ENCODE data around the gene BAHCC1. TPM values are rescaled to one million over a fixed set of nuclear protein-coding genes. Genes with fewer than 3 reads are reported as not detected.

BAHCC1 gene
- total and polyA plus RNA-seq, 2 donors from 2014 or later, result 2.6 to 20.5 TPM

- peak in 4 of 5 donors; percentile 35 to 84 (median 60) for DNase-seq
- intact Hi-C loops (cut with DNase I), result no loop called here
- Histone ChIP-seq H3K9ac (ENCODE audit: low read length in 3 of 3) (peak overlapping the region in 2 of 3 donors; percentile 39 to 86), H3K36me3 (ENCODE audit: control insufficient read depth in 2 of 3, insufficient read depth in 3 of 3, low read length in 3 of 3) (no peaks in the 10 kb centered on the region), H3K4me3 (ENCODE audit: low read length in 3 of 3) (no peak overlapping the region), H3K27me3 (ENCODE audit: control insufficient read depth, insufficient read depth, low read length) (no peaks in the 10 kb centered on the region), H3K27ac (ENCODE audit: low read depth in 2 of 2, low read length in 2 of 2) (peak overlapping the region; percentile 94 to 97), H3K9me3 (ENCODE audit: control insufficient read depth in 2 of 3, insufficient read depth in 1 of 3, low read length in 3 of 3) (no peaks in the 10 kb centered on the region), H3K4me1 (ENCODE audit: control insufficient read depth in 2 of 3, insufficient read depth in 2 of 3, low read depth in 1 of 3, low read length in 3 of 3) (peaks cover 3 to 39% (median 36%) of the 10 kb centered on the region in 3 donors)
- no peak for FAIRE-seq
- no peak for TF ChIP-seq CTCF (IDR thresholded peaks at IDR 0.05; ENCODE audit: borderline replicate concordance, extremely low read depth, insufficient read depth)
These were observed 6.5 kb upstream of the BAHCC1 start for GRCh38 chr17:81388612-81389367.

DNA sequence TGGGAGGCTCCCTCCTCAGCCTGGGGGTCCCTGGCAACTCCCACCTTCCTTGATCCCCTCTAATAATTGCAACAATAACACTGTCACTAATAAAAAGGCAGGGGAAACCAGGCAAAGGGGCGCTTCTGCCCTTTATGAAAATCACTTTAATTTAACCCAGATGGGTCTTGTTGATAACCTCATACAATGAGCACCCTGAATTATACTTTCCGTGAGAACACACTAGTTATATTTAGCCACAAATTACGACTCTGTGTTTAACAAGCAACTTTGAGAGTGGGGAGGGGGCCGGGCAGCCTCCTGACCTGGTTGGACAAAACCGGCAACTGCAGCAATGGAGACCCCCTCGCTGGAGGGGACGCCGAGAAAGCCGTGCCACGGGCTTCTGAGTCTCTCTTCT lies 5.7 kb upstream of the BAHCC1 start:
- FAIRE-seq (no peak), DNase-seq (peak in 1 of 5 donors; percentile 39)
- H3K36me3 ChIP-seq (ENCODE audit: control insufficient read depth in 2 of 3, insufficient read depth in 3 of 3, low read length in 3 of 3), result no peaks in the 10 kb centered on the region
- peak overlapping the region; percentile 45 to 94 for H3K27ac ChIP-seq (ENCODE audit: low read depth in 2 of 2, low read length in 2 of 2)
- intact Hi-C loops (cut with DNase I), result no loop called here
- H3K4me1 ChIP-seq (ENCODE audit: control insufficient read depth in 2 of 3, insufficient read depth in 2 of 3, low read depth in 1 of 3, low read length in 3 of 3), result peaks cover 7 to 44% (median 41%) of the 10 kb centered on the region in 3 donors
- H3K9ac ChIP-seq (ENCODE audit: low read length in 3 of 3), result peak overlapping the region in 1 of 3 donors; percentile 34
- no peaks in the 10 kb centered on the region for H3K27me3 ChIP-seq (ENCODE audit: control insufficient read depth, insufficient read depth, low read length)
- H3K9me3 ChIP-seq (ENCODE audit: control insufficient read depth in 2 of 3, insufficient read depth in 1 of 3, low read length in 3 of 3), result no peaks in the 10 kb centered on the region
- TF ChIP-seq CTCF (IDR thresholded peaks at IDR 0.05; ENCODE audit: borderline replicate concordance, extremely low read depth, insufficient read depth), result no peak
- H3K4me3 ChIP-seq (ENCODE audit: low read length in 3 of 3), result no peak overlapping the region

GRCh38 chr17:81390029-81390872 lies 5.0 kb upstream of the BAHCC1 start:
- H3K9me3 ChIP-seq (ENCODE audit: control insufficient read depth in 2 of 3, insufficient read depth in 1 of 3, low read length in 3 of 3), result no peaks in the 10 kb centered on the region
- H3K27me3 ChIP-seq (ENCODE audit: control insufficient read depth, insufficient read depth, low read length), result no peaks in the 10 kb centered on the region
- H3K4me1 ChIP-seq (ENCODE audit: control insufficient read depth in 2 of 3, insufficient read depth in 2 of 3, low read depth in 1 of 3, low read length in 3 of 3), result peaks cover 7 to 46% (median 46%) of the 10 kb centered on the region in 3 donors
- intact Hi-C loops (cut with DNase I), result no loop called here
- no peaks in the 10 kb centered on the region for H3K36me3 ChIP-seq (ENCODE audit: control insufficient read depth in 2 of 3, insufficient read depth in 3 of 3, low read length in 3 of 3)
- H3K27ac ChIP-seq (ENCODE audit: low read depth in 2 of 2, low read length in 2 of 2), result peak overlapping the region; percentile 22 to 34
- no peak for TF ChIP-seq CTCF (IDR thresholded peaks at IDR 0.05; ENCODE audit: borderline replicate concordance, extremely low read depth, insufficient read depth)
- no peak overlapping the region for H3K4me3 ChIP-seq (ENCODE audit: low read length in 3 of 3)
- FAIRE-seq (no peak), DNase-seq (peak in 2 of 5 donors; percentile 51 to 76)
- H3K9ac ChIP-seq (ENCODE audit: low read length in 3 of 3), result peak overlapping the region in 1 of 3 donors; percentile 34
